Ecto neural progenitor cell (in vitro differentiated cells): ENCODE data around the gene WDR88.
"Not testable (repeated sequence)": the region's sequence is repeated elsewhere in the genome, so short reads cannot be mapped to it uniquely, and the experiment has no call there.

Experiments used
- DNase-seq: peaks from one replicate; pipeline ENCODE4 v3.0.0-alpha.2; 2018; ENCODE audit warnings: low spot score

WDR88 gene

DNA sequence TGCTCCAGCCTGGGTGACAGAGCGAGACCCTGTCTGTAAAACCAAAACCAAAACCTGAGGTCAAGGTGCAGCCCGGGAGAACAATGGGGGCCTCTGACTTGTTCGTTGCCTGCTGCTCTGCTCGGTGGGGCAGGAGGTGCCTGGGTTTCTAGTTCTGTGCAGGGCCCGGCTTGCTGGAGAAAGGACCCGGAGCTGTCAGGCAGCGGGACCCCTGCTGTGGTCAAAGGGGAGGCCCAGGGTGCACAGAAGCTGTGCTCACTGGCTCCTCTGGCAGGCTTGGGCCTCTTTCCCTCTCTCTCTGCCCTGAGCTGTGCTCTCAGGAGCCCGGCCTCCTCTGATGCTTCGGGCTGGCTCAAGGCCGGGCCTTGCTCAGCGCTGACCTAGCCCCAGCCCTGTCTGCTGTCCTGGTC is 65.7 kb downstream of the WDR88 start:
- no peak for DNase-seq

DNA sequence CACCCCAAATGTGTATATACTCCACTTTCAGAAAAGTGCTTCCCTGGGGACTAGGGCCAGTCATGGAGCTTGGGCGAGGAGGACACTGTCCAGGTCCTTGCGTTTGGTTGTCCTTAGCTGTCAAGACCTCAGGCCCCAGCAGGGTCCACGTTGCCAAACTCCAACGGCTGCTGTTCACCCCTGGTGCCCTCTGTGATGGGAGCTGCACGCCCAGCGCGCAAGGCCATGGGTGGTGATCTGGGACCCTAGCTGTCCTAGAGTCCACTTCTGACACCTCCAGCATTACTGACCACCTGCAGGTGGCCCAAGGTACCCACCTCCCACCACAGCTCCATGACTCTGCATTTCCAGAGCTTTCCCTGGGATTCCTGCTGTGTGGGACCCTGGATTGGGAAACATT is 66.3 kb downstream of the WDR88 start:
- DNase-seq: no peak

DNA sequence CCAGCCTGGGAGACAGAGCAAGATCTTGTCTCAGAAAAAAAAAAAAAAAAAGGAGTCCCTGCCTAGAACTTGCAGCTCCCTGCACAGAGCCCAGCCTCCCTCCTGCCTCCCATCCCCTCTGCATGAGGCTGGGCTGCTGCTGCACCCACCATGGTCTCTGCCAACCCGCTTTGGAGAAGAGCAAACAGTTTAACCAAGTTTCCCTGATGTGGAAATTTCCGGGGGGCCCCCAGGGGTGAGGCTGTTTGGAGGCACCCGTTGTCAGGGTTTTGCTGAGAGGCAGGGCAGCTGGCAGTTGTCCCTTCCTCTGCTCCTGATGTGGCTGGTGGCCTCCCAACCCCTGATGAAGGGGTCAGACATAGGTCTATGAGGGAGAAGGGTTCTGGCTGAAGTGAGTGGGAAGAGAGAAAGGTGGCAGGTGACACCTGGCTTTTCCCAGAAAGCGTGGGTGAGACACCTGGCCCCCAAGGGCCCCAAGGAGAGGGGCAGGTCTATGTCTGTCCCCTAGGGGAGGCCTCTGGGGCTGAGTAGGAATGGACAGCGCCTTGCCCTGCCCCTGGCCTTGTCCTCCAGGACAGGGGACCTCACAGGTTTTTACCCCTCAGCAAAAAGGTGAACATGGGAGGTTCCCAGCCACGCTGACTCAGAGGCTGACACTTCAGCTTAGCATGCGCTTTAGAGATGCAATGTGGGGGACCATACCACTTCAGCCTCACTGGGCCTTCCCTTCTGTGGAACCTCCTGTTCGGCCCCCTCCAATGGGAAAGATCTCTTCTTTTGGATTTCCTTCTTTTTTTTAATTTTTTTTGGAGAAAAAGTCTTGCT is 67.7 kb downstream of the WDR88 start:
- no peak for DNase-seq

DNA sequence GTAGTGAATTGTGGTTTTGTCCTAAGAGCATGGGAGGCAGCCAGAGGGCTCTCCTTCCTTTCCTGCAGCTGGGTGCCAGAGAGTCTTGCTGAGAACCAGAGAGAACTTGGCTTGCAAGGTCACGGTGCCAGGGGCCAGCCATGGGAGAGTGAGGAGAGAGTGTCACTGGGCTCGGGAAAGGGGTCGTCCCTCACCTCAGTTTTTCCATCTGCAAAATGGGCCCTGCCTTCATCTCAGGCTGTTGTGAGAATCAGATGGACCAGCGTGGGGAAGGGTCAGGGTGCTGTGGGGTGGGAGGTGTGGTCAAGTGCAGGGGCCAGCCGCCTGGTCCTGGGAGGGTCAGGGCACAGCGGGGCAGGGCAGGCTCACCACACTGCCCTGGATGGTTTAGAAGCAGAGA is 69.6 kb downstream of the WDR88 start:
- no peak for DNase-seq

DNA sequence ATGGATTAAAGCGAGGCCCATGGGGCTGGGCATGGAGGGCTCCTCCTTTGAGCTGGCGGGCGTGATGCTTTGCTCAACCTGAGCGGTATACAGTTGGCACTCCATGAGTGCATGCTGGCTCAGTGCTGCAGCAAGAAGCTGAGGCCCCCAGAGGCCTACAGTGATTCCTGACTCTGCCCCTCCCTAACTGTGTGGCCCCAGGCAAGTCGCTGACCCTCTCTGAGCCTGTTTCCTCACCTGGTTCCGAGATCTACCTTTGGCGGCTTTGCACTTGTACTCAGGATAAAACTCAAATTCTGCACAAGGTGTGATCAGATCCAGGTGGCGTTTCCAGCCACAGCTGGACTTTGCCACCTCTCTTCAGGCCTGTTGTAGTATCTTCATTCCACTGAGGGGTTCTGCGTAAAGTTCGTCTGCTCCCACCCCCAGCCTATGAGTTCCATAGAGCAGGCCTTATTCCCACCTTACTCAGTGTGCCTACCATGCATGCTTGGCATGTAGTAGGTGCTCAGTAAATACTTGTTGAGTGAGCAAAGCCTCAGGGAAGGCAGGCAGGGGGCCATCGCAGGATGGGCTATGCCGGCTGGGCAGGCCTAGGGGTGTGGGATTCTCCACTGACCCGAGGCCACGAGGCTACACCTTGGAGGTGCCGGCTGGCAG is 70.1 kb downstream of the WDR88 start:
- DNase-seq: no peak

DNA sequence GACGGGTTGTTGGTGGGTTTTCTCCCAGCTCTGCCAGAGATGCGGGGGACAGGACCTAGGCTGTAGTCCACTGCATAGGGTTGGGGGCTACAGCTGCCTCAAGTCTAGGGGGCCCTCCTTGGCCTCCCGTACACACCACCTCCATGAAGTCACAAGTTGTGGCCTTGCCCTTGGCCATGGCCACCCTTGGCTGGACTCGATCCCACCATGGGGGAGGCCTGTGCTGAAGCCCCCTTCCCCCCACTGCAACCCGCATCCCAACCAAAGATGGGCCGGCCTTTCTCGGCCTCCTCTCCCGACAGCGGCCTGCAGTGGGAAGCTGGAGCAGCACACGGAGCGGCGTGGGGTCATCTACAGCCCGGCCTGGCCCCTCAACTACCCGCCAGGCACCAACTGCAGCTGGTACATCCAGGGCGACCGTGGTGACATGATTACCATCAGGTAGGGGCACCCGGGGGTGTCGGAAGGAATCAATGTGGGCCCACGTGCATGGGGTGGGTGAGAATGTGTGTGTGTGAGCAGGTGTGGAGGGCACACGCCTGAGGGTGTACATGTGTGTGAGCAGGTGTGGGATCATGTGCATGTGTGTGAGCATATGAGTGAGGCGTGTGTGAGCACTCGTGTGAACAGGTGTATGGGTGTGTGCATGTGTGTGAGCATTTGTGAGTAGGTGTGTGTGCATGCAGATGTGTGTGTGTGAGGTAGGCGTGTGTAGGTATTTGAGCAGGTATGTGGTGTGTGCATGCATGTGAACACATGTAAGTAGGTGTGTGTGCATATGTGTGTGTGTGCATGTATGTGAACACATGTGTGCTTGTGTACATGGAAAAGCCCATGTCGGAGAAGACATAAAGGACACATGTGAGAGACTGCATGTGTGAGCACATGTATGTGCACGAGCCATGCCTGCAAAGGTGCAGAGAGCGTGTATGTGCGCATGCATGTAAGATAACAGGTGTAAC is 70.9 kb downstream of the WDR88 start:
- no peak for DNase-seq

DNA sequence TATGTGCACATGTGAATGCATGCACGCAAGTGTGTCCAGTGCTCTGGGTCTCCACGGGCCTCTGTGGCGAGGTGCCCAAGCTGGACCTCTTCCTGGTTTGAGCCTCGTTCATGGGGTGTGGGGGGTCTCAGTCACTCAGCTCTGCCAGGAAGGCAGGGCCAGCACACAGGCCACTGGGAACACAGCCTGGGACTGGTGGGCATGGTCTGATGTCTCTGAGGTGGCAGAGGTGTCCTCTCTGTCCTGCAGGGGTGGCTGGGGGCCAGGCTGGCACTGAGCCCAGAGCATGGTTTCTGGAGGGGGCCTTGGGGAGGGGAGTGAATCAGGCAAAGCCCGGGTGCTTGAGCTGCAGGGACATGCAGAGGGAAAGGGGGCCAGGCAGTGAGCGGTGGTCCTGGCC is 71.6 kb downstream of the WDR88 start:
- no peak for DNase-seq

DNA sequence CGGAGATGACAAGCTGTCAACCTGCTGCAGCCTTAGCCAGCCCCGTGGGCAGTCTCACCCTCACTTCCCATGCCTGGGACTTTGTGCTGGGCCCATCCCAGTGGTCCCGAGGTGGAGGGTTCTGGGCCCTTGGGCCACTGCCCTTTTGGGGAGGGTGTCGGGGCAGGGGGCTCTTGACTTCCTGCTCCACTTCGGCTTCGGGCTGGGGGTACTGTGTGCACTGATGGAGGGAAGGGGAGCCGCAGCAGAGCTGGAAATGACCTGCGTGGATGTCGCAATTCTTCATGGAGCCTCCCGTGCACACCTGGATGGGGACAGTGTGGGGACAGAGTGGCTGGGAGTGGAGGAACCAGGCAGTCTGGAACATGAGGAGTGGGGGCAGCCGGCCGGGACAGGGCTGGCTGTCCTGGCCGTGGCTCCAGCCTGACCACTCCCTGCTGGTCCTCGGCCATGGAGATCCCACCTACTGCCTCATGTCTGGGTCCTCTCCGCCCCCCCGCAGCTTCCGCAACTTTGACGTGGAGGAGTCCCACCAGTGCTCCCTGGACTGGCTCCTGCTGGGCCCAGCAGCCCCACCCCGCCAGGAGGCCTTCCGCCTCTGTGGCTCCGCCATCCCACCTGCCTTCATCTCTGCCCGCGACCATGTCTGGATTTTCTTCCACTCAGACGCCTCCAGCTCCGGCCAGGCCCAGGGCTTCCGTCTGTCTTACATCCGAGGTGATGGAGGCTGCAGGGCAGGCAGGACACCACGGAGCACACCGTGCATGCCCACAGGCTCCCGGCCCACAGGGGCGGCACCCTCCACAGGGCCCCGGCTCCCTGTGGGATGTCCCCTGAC is 72.4 kb downstream of the WDR88 start:
- no peak for DNase-seq

DNA sequence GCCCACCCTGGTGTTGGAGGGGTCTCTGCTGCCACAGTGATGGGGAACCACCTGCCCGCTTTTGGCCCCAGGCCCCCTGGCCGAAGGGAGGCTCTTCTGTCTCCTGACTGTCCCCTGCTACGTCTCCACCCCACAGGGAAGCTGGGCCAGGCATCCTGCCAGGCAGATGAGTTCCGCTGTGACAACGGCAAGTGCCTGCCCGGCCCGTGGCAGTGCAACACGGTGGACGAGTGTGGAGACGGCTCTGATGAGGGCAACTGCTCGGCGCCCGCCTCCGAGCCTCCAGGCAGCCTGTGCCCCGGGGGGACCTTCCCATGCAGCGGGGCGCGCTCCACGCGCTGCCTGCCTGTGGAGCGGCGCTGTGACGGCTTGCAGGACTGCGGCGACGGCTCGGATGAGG is 73.2 kb downstream of the WDR88 start:
- no peak for DNase-seq

DNA sequence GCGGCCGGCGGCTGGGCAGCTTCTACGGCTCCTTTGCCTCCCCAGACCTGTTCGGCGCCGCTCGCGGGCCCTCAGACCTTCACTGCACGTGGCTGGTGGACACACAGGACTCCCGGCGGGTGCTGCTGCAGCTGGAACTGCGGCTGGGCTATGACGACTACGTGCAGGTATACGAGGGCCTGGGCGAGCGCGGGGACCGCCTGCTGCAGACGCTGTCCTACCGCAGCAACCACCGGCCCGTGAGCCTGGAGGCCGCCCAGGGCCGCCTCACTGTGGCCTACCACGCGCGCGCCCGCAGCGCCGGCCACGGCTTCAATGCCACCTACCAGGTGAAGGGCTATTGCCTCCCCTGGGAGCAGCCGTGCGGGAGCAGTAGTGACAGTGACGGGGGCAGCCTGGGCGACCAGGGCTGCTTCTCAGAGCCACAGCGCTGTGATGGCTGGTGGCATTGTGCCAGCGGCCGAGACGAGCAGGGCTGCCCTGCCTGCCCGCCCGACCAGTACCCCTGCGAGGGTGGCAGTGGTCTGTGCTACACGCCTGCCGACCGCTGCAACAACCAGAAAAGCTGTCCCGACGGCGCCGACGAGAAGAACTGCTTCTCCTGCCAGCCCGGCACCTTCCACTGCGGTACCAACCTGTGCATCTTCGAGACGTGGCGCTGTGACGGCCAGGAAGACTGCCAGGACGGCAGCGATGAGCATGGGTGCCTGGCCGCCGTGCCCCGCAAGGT is 73.8 kb downstream of the WDR88 start:
- DNase-seq: no peak

DNA sequence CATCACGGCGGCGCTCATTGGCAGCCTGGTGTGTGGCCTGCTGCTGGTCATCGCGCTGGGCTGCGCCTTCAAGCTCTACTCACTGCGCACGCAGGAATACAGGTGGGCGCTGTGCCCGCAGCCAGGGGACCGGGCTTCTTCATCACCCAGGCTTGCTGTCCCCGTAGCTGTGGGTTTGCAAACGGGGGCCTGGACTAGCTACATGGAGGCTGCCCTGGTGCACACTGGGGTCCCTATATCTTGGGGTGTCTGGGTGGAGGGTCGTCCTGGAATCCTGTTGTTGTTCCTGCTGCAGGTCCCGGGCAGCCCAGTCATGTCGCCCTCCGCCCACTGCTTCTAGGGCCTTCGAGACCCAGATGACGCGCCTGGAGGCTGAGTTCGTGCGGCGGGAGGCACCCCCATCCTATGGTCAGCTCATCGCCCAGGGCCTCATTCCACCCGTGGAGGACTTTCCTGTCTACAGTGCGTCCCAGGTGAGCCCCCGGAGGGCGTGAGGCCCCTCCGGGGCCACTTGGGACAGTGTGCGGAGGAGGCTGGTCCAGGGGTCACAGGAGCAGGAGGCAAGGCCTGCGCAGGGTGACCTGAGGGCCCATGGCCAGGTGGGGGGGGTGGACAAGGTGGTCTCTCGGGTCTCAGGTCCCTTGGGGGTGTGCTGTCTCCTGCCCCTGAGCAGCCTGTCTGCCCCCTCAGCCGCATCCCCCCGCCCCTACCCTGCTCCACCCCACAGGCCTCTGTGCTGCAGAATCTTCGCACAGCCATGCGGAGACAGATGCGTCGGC is 74.5 kb downstream of the WDR88 start:
- no peak for DNase-seq

DNA sequence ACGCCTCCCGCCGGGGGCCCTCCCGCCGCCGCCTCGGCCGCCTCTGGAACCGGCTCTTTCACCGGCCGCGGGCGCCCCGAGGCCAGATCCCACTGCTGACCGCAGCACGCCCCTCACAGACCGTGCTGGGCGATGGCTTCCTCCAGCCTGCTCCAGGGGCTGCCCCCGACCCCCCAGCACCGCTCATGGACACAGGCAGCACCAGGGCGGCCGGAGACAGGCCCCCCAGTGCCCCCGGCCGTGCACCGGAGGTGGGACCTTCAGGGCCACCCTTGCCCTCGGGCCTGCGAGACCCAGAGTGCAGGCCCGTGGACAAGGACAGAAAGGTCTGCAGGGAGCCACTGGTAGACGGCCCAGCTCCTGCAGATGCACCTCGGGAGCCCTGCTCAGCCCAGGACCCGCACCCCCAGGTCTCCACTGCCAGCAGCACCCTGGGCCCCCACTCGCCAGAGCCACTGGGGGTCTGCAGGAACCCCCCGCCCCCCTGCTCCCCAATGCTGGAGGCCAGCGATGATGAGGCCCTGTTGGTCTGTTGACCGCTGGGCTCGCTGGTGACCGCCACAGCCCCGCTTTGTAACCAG is 75.2 kb downstream of the WDR88 start:
- no peak for DNase-seq

DNA sequence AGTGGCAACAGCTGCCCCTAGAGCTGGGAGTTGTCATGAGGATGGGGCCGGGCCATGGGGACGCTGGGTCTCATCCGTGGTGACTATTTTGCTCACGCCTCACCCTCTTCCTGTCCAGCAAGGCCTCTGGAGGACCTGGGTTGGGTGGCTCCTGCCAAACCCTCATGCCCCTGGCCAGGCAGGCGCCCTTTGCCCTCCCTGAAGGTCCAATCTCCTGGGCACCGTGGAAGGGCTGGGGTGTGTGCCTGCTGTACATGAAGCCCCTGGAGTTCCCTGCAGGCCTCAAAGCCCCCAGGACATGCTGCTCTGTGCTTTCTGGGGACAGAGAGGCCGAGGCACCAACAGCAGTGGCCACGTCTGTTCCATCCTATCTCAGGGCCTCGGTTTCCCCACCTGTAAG is 76.0 kb downstream of the WDR88 start:
- DNase-seq: no peak

DNA sequence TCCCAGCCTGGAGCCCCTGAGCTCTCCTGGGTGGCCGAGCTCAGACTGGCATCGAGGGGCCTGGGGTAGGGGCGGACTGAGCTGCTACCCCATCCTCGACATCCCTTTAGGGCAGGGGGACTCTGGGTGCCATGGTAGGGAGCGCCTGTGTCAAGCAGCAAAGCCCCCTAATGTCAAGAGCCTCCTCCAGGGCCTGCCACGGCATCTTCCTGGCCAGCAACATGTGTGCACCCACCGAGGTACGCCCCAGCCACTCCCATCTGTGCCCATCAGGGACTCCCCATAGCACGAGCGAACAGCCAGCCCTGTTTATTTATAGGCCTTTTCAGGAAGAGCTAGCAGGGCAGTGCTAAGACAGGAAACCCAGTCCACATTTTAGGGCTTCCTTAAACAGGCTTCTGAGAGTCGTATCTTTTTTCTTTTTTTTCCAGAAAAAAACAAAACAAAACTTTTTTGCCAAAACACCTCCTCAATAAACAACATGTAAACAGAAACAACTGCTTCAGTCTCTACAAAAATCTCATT is 76.5 kb downstream of the WDR88 start:
- no peak for DNase-seq

DNA sequence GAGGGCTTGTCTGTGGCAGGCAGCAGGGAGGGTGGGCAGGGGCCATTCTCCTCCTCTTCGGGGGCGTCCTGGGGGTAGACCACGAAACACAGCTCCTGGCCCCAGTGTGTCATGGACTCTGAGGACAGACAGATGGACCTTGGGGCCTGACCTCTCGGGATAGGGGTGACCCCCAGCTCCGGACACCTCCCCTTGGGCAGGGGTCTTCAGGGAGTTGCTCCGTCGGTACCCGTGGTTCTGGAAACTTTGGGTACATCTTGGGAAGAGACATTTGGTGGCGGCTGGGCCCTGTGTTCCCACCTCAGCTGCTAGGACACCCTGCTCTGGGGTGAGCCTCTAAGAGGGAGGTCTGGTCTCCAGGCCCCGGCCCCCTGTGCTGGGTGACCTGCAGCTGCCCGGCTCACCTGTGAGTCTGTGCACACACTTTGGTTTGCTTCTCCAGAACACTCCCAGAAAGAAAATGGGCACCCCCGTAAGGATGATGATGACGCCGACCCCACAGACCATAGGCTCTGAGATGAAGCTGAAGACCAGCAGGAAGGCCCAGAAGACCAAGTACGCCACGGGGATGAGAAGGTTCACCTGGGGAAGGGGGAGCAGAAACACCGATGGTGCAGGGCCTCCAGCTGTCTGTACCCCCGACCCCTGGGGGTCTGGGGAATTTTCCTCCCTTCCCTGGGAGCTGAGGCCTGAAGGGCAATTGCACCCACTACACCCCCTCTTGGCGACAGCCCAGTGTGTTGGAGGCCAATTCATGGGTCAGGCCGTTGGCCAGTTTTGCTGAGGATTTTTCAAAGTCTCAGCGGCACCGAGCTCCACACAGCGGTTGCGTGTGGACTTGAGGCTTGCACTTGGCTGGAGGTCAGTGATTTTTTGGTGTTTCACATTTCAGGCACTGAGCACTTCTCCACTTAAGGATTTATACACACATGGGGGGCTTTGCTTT is 77.3 kb downstream of the WDR88 start:
- no peak for DNase-seq

DNA sequence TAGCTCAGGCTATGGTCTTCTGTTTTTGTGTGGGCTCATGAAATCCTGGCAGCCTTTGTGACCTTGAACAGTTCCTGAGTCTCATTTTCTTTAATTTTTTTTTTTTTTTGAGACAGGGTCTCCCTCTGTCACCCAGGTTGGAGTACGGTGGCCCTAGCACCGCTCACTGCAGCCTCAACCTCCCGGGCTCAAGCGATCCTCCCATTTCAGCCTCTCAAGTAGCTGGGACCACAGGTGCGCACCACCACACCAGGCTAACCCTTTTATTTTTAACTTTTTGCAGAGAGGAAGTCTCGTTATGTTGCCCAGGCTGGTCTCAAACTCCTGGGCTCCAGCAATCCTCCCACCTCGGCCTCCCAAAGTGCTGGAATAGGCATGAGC is 77.9 kb downstream of the WDR88 start:
- not testable (repeated sequence) for DNase-seq

DNA sequence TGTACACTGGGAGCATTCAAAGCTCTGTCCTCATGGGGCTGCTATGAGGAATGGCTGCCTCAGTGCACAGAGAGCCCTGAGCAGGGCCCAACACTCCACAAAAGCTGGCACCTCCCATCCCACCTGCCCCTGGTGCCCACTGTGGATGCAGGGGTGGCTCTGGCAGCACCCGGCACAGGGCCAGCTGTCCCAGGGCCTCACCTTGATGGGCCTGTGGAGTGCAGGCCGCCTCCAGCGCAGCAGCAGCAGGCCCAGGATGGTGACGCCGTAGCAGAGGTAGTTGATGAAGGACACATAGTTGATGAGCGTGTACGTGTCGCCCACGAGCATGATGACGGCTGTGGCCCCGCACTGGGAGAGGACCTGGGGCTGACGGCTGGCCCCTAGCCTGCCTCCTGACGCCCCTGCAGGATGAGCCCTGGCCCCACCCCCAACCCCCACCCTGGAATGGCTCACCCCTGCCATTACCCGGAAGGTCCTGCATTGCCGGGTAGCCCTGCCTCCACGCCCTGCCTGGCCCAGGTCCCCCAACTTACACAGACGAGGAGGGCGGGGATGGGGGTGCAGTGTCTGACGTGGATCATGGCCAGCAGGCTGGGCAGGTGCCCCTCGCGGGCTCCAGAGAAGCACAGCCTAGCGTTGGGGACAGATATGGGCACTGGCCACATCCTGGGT is 78.5 kb downstream of the WDR88 start:
- no peak for DNase-seq
